HL-60 (cell line): ENCODE results near the gene UBE2D4.
"Not testable (repeated sequence)": the region's sequence is repeated elsewhere in the genome, so short reads cannot be mapped to it uniquely, and the experiment has no call there.

Experiments used
- DNase-seq, 2 experiments: peaks; one replicate each; pipeline ENCODE4 v3.0.0-alpha.2; 2010 to 2020; ENCODE audit warnings: low read depth in 1 of 2, low spot score in 1 of 2
- H3K27ac ChIP-seq: fragments of 250-450 bp; sonication (Bioruptor Pico); replicated peaks from 2 replicates; pipeline ENCODE4 v1.5.1; 2020; ENCODE audit warnings: mild to moderate bottlenecking, moderate library complexity
- H3K27me3 ChIP-seq: fragments of 250-450 bp; sonication (Bioruptor Pico); 2 replicates; pipeline ENCODE4 v1.5.1; 2021; ENCODE audit warnings: mild to moderate bottlenecking, moderate library complexity; ENCODE audit not compliant: insufficient read depth, poor library complexity, severe bottlenecking
- H3K4me3 ChIP-seq: replicated peaks from 2 replicates; pipeline ENCODE4 v1.5.1; 2011; ENCODE audit warnings: mild to moderate bottlenecking, control low read depth, low read length; ENCODE audit not compliant: insufficient read depth
- GABPA ChIP-seq: IDR thresholded peaks from 2 replicates; pipeline ENCODE4 v1.6.1; 2012; ENCODE audit warnings: low read depth
- POLR2AphosphoS5 ChIP-seq: IDR thresholded peaks from 2 replicates; pipeline ENCODE4 v1.6.1; 2012; ENCODE audit warnings: low read depth
- SPI1 ChIP-seq: IDR thresholded peaks from 2 replicates; pipeline ENCODE4 v1.6.1; 2012; ENCODE audit warnings: low read depth, mild to moderate bottlenecking, borderline replicate concordance
- TF ChIP-seq, protein P1 (sequence below): IDR thresholded peaks from 2 replicates; pipeline ENCODE4 v1.6.1; 2012; ENCODE audit warnings: low read depth; ENCODE audit not compliant: insufficient replicate concordance
- TF ChIP-seq, protein P2 (sequence below): IDR thresholded peaks from one replicate; pipeline ENCODE4 v1.5.1; 2011; ENCODE audit warnings: low read length, control low read depth, inconsistent platforms; ENCODE audit not compliant: insufficient read depth

Gene UBE2D4

DNA sequence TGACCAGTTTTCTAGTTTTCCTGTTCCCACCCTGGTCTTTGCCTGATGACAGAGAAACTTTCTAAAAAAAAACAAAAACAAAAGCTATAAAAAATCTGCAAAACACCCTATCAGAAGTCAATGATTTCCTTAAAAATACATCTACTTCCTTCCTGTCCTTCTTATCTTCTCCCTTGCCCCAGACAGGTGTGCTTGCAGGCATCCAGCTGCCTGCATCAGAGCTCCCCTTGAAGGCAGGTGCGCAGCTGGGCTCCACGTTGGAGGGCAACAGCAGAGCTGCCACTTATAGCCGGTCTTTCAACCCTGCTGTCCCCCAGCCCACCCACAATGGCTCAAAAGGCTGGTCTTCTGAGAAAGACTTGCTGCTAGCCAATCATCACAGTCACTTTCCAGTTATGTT, 29.8 kb downstream of the UBE2D4 start:
- no peak for DNase-seq
- Histone ChIP-seq H3K27me3 (no peaks in the 10 kb centered on the region), H3K4me3 (no peak overlapping the region), H3K27ac (no peak overlapping the region)
- TF ChIP-seq POLR2AphosphoS5 (no peak), SPI1 (no peak), GABPA (no peak)
- TF ChIP-seq, protein P1, sequence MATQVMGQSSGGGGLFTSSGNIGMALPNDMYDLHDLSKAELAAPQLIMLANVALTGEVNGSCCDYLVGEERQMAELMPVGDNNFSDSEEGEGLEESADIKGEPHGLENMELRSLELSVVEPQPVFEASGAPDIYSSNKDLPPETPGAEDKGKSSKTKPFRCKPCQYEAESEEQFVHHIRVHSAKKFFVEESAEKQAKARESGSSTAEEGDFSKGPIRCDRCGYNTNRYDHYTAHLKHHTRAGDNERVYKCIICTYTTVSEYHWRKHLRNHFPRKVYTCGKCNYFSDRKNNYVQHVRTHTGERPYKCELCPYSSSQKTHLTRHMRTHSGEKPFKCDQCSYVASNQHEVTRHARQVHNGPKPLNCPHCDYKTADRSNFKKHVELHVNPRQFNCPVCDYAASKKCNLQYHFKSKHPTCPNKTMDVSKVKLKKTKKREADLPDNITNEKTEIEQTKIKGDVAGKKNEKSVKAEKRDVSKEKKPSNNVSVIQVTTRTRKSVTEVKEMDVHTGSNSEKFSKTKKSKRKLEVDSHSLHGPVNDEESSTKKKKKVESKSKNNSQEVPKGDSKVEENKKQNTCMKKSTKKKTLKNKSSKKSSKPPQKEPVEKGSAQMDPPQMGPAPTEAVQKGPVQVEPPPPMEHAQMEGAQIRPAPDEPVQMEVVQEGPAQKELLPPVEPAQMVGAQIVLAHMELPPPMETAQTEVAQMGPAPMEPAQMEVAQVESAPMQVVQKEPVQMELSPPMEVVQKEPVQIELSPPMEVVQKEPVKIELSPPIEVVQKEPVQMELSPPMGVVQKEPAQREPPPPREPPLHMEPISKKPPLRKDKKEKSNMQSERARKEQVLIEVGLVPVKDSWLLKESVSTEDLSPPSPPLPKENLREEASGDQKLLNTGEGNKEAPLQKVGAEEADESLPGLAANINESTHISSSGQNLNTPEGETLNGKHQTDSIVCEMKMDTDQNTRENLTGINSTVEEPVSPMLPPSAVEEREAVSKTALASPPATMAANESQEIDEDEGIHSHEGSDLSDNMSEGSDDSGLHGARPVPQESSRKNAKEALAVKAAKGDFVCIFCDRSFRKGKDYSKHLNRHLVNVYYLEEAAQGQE, result no peak
- TF ChIP-seq, protein P2, sequence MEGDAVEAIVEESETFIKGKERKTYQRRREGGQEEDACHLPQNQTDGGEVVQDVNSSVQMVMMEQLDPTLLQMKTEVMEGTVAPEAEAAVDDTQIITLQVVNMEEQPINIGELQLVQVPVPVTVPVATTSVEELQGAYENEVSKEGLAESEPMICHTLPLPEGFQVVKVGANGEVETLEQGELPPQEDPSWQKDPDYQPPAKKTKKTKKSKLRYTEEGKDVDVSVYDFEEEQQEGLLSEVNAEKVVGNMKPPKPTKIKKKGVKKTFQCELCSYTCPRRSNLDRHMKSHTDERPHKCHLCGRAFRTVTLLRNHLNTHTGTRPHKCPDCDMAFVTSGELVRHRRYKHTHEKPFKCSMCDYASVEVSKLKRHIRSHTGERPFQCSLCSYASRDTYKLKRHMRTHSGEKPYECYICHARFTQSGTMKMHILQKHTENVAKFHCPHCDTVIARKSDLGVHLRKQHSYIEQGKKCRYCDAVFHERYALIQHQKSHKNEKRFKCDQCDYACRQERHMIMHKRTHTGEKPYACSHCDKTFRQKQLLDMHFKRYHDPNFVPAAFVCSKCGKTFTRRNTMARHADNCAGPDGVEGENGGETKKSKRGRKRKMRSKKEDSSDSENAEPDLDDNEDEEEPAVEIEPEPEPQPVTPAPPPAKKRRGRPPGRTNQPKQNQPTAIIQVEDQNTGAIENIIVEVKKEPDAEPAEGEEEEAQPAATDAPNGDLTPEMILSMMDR, result no peak

DNA sequence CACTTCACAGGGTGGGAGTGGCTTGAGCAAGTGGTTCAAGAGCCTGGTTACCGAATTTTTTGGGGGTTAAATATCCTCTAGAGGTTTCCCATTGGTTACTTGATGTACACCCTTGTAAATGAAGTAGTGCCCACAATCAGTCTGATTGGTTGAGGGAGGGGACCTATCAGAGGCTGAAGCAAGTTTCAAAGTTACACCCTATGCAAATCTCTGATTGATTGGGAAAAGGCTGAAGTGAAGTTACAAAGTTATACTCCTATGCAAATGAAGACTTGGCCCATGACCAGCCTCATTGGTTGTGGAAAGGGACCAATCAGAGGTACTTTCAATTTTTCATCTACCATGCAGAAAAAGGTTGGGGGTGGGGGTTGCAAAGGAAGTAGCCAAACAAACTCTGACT, 34.7 kb downstream of the UBE2D4 start:
- TF ChIP-seq, protein P2, result no peak
- no peak for TF ChIP-seq GABPA
- no peak for TF ChIP-seq POLR2AphosphoS5
- no peak for TF ChIP-seq SPI1
- TF ChIP-seq, protein P1, result no peak
- no peak overlapping the region for H3K27ac ChIP-seq
- no peak for DNase-seq
- H3K27me3 ChIP-seq, result no peaks in the 10 kb centered on the region
- H3K4me3 ChIP-seq, result no peak overlapping the region

DNA sequence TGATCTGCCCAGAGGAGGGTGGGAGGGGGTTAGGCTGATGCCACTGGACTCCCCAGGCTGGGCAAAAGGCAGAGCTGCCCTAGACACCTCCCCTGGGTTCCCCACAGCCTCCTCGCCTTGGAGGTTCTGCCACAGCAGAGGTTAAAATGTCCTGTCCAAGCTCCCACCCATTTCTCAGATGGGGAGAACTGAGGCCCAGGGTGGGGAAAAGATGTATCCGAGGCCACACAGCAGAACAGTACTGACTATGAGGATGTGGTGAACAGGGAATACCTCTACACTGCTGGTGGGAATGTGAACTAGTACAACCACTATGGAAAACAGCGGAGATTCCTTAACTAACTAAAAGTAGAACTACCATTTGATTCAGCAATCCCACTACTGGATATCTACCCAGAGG, 40.2 kb downstream of the UBE2D4 start:
- H3K27me3 ChIP-seq, DNase-seq, H3K27ac ChIP-seq, H3K4me3 ChIP-seq: not testable (repeated sequence)

DNA sequence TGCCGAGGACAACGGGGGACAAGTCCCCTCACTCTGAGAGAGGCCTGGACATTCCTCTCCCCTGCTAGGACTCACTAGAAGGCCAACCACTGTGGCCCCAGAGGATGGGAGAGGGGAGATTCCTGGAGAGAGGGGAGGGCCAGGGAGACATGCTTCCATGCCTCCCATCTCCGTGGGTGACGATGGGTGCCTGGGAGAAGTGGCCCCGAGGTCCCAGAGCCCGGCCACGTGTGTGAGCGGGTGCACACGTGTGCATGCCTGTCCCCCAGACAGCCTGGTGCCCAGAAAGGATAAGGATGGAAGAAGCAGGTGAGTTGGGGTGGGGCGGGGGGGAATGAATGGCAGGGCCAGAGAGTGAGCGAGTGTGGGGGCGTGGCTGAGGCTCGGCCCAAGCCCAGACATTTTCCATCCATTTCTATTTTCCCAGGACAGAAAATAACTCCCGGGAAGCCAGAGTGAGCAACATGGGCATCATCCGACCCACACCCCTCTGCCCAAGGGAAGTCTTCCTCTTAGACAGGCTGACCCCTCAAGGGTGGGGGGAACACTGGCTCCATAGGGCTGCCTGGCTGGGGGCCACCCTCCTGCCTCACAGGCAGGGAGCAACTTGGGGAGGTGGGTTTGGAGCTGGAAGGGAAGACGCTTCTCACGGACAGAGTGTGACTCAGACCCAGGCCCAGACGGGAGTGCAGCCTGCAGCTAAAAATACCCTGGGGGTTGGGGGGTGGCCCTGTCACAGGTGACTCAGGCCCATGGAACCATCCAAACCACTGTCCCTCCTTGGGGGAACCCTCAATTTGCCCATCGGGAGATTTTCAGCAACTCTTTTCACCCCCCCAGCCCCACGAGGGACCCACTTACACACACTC, 42.2 kb downstream of the UBE2D4 start:
- not testable (repeated sequence) for H3K27me3 ChIP-seq, DNase-seq, H3K4me3 ChIP-seq, H3K27ac ChIP-seq

DNA sequence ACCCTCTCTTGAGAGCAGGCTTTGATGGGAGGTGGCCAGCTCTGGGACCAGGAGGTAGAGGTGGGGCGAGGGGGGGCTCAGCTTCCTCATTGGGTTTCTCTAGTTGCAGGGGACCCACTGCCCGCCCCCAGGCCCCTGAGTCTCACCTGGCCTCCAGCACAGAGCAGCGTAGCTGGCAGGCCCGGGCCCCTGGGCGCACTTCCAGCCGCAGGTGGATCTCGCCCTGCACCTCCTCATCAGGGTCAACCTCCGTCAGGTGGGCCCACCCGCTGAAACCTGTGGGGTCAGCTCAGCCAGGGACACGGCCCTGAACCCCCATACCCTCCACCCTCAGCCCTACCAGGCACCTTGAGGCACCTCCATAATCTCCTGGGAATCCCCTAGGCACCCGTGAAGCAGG, 43.4 kb downstream of the UBE2D4 start:
- not testable (repeated sequence) for DNase-seq, H3K27ac ChIP-seq, H3K4me3 ChIP-seq, H3K27me3 ChIP-seq

DNA sequence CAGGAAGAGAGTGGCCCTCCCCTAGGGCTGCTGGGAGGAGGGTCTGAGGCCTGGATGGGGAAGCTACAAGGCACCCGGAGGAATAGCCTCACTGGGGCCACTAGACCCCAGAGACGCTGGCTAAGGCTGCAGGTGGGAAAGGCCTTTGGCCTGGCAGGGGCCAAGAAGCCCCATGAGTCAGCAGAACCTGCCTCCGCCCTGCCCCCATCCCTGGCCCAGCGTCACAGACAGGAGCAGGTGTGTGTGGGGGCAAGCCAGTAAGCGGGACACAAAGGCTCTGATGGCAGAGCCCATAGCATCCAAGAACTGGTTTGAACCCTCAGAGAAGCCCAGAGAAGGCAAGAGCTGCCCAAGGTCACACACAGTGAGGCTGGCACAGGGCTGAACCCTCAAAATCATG, 44.5 kb downstream of the UBE2D4 start:
- H3K4me3 ChIP-seq, H3K27ac ChIP-seq, DNase-seq, H3K27me3 ChIP-seq: not testable (repeated sequence)

DNA sequence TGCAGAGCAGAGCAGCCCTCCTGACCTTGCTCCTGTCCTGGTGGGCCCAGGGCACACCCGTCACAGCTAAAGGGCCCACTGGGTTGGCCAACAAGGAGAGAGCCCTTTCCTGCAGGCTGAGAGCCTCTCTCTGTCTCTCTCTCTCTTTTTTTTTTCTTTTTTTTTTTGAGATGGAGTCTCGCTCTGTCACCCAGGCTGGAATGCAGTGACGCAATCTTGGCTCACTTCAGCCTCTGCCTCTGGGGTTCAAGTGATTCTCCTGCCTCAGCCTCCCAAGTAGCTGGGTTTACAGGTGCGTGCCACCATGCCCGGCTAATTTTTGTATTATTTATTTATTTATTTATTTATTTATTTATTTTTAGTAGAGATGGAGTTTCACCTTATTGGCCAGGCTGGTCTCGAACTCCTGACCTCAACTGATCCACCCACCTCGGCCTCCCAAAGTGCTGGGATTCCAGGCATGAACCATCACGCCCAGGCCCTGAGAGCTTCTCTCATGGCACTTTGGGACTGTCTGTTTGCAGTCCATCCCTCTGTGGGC, 47.9 kb downstream of the UBE2D4 start:
- H3K27ac ChIP-seq, H3K4me3 ChIP-seq, H3K27me3 ChIP-seq, DNase-seq: not testable (repeated sequence)

DNA sequence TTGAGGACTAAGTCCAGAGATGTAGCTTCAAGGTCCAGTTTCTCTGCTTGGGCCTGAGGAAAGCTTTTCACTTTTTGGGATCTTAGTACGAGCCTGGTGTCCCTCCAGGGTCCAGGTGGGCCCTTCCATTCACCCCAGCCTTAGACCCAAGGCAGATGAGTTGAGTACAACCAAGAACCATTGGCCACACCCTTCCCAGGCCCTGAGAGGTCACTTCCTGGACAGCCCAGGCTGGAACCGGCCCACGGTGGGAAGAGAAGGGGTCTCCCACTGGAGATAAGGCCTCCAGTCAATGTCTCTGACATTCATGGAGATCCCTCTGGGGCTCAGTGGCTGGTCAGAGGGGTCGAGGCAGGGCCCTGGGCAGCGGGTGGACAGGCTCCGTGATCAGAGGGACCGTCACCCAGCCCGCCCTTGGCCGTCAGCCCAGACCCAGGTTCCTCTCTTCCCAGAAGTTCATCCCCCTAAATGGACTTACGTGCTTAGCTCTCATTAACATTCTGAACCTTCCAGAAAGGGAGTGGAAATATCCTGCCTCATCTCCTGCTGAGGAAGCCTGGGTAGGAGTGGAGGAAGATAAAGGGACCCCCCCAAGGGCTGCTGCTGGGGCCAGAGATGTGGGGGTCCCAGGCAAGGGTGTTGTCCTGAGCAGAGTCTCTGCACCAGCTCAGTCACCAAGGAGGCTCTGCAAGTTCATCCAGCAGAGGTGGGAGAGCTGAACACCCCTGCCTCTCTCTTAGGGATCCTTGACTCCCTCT, 48.7 kb downstream of the UBE2D4 start:
- H3K27me3 ChIP-seq, DNase-seq, H3K4me3 ChIP-seq, H3K27ac ChIP-seq: not testable (repeated sequence)
